PC-9 (cell line): ENCODE data around the gene EVPLL. TPM values are rescaled to one million over a fixed set of nuclear protein-coding genes. Genes with fewer than 3 reads are reported as not detected.
"Not testable (repeated sequence)": the region's sequence is repeated elsewhere in the genome, so short reads cannot be mapped to it uniquely, and the experiment has no call there.

ENCODE experiments used
- BruUV-seq: library from RNA; stranded (reverse); fragments of 400-500 nt; replicated peaks from 2 replicates; lab custom pipeline; 2021; lab: Mats Ljungman, UMichigan
- CTCF ChIA-PET: fragments of 300-600 bp; sonication (Branson Sonifier 250); formaldehyde crosslinking; loops from one replicate; lab custom pipeline; 2022; ENCODE audit warnings: antibody characterized with exemption; lab: Charles Lee
- POLR2A ChIA-PET: fragments of 300-600 bp; sonication (Branson Sonifier 250); formaldehyde crosslinking; loops from one replicate; lab custom pipeline; 2022; ENCODE audit warnings: antibody characterized with exemption; ENCODE audit not compliant: unreplicated experiment; lab: Charles Lee
- DNase-seq, 2 experiments: peaks; one replicate each; pipeline versions ENCODE4 v3.0.0 to v3.0.0-alpha.2; 2015 to 2022; ENCODE audit warnings: mixed read lengths in 1 of 2
- H2AFZ ChIP-seq: fragments of 200-600 bp; sonication (generic); 2 replicates; pipeline ENCODE4 v1.8.1; 2017; ENCODE audit warnings: antibody characterized with exemption
- H3F3A ChIP-seq: fragments of 200-600 bp; sonication (generic); 2 replicates; pipeline ENCODE4 v1.8.1; 2017; ENCODE audit warnings: antibody characterized with exemption, mild to moderate bottlenecking, low read depth; ENCODE audit not compliant: insufficient read depth
- H3K27ac ChIP-seq: fragments of 200-600 bp; sonication (generic); 2 replicates; pipeline ENCODE4 v1.6.1; 2016; ENCODE audit warnings: mixed run types
- H3K27me3 ChIP-seq: fragments of 200-600 bp; sonication (generic); 2 replicates; pipeline ENCODE4 v1.6.1; 2016; ENCODE audit warnings: low read depth, mixed run types; ENCODE audit not compliant: insufficient read depth
- H3K36me3 ChIP-seq: fragments of 200-600 bp; sonication (generic); 2 replicates; pipeline ENCODE4 v1.6.1; 2016; ENCODE audit warnings: low read depth, mixed run types
- H3K4me1 ChIP-seq: fragments of 200-600 bp; sonication (generic); replicated peaks from 2 replicates; pipeline ENCODE4 v1.6.1; 2016; ENCODE audit warnings: mixed run types; ENCODE audit not compliant: insufficient read depth
- H3K4me2 ChIP-seq: fragments of 200-600 bp; sonication (generic); 2 replicates; pipeline ENCODE4 v1.6.1; 2017; ENCODE audit warnings: mixed run types
- H3K4me3 ChIP-seq: fragments of 200-600 bp; sonication (generic); 2 replicates; pipeline ENCODE4 v1.6.1; 2016; ENCODE audit warnings: mixed run types
- H3K79me2 ChIP-seq: fragments of 200-600 bp; sonication (generic); 2 replicates; pipeline ENCODE4 v1.6.1; 2017; ENCODE audit warnings: low read depth, mixed run types
- H3K9me2 ChIP-seq: fragments of 200-600 bp; sonication (generic); 2 replicates; pipeline ENCODE4 v1.8.1; 2017; ENCODE audit warnings: mild to moderate bottlenecking; ENCODE audit not compliant: insufficient read depth
- H3K9me3 ChIP-seq: fragments of 200-600 bp; sonication (generic); 2 replicates; pipeline ENCODE4 v1.8.1; 2016; ENCODE audit warnings: low read depth; ENCODE audit not compliant: insufficient read depth
- H4K20me1 ChIP-seq: fragments of 200-600 bp; sonication (generic); 2 replicates; pipeline ENCODE4 v1.8.1; 2017; ENCODE audit not compliant: insufficient read depth
- intact Hi-C: fragments of 100-400 bp; cut with micrococcal nuclease; formaldehyde crosslinking; loops from one replicate; pipeline ENCODE4 v1.10.0; 2022; ENCODE audit not compliant: unreplicated experiment
- total RNA-seq: library from RNA; stranded (reverse); gene quantifications from 2 replicates; pipeline ENCODE4 v1.2.3, GENCODE V29; 2021

Gene EVPLL
- total RNA-seq, 1 experiment from 2014 or later, result 5.7 TPM

DNA sequence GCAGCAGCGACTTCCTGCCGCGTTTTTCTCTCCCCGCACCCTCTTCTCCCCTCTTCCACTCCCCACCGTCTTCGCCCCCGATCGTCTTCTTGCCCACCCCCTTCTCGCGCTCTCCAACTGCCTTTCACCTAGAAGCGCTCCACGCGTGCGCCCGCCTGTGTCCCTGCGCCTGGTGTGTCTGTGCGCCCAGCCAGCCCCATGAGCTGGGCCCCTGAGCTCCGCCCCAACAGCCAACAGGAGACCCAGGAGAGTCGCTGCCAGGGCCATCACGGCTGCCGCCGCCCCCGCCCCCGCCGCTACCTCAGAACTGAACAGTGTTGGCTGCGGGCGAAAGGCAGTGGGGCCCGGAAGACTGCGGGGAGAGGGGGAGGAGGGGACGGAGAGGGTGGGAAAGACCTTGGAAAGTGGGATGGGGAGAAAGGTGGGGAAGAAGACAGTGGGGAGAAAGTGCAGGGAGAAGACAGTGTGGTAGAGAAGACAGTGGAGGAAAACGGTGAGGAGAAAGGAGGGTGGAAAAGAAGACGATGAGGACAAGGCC lies 34.5 kb downstream of the EVPLL start:
- POLR2A ChIA-PET, CTCF ChIA-PET, H4K20me1 ChIP-seq, H3K9me2 ChIP-seq, BruUV-seq, H3K27ac ChIP-seq, H3K9me3 ChIP-seq, H2AFZ ChIP-seq, H3K27me3 ChIP-seq, DNase-seq, H3F3A ChIP-seq, H3K36me3 ChIP-seq, H3K79me2 ChIP-seq, intact Hi-C loops, H3K4me3 ChIP-seq, H3K4me1 ChIP-seq: not testable (repeated sequence)
- peak overlapping the region; percentile 47; the same call in 1 of the 2 replicates for H3K4me2 ChIP-seq

DNA sequence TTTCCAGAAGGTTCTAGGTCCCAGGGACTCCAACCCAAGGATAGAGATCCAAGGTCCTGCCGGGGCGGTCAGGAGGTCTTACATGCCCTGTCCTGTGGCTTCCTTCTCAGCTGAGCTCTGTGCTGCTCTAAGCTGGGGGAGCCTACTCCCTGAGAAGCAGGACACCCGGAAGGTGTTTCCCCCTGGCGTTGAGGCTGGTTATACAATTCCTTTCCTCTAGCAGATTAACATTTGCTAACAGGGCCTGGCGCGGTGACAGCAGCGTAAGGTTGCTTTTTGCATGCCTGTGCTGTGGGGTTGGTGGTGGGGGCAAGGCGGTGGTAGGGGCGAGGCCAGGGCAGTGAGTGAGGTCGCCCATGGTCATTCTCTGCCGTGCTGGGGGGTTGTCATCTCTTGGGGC lies 43.9 kb downstream of the EVPLL start:
- H3K27me3 ChIP-seq, DNase-seq, H3K27ac ChIP-seq, H3K79me2 ChIP-seq, H4K20me1 ChIP-seq, H3K4me2 ChIP-seq, H3K4me1 ChIP-seq, H3F3A ChIP-seq, H3K9me3 ChIP-seq, H3K4me3 ChIP-seq, H3K36me3 ChIP-seq, H3K9me2 ChIP-seq, CTCF ChIA-PET, H2AFZ ChIP-seq, intact Hi-C loops, POLR2A ChIA-PET, BruUV-seq: not testable (repeated sequence)

DNA sequence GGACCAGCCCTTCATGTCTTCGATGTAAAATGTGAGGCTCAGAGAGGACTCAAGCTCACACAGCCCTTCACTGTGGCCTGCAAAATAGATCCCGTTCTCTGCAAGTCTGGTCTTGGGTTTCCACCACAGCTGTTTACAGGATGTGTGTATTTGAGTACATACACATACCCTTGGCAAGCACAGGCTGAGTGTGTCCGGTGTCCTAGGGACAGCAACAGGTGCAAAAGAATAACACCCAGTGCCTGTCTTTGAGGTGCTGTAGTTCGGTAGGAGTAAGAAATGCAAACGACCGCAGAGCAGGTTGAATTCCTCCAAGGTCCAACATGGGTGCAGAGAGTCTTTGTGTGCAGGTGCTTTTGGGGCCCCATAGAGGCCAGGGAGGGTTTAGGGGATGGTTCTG lies 44.9 kb downstream of the EVPLL start:
- H3K4me3 ChIP-seq, H3K27me3 ChIP-seq, CTCF ChIA-PET, DNase-seq, H3K9me3 ChIP-seq, H3K79me2 ChIP-seq, H3K36me3 ChIP-seq, H4K20me1 ChIP-seq, H3F3A ChIP-seq, BruUV-seq, H3K9me2 ChIP-seq, H3K4me1 ChIP-seq, intact Hi-C loops, H2AFZ ChIP-seq, POLR2A ChIA-PET, H3K27ac ChIP-seq, H3K4me2 ChIP-seq: not testable (repeated sequence)

DNA sequence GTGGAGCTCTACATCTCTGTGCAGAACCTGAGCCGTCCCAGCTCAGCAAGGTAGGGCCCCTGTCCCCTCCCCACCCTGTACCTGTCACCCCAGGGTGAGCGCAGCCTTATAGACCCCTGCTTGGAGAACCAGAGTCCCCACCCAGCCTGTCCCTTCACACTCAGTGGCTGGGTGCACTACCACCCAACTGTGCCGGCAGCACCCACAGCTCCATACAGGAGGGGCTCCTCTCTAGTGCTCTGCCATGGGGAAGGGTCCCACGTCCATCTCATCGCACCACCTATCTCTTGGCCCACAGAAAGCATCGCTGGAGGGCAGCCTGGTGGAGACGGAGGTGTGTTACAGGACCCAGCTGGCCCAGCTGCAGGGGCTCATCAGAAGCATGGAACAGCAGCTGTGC lies 45.4 kb downstream of the EVPLL start:
- CTCF ChIA-PET, H3K79me2 ChIP-seq, H3K4me2 ChIP-seq, H3F3A ChIP-seq, H2AFZ ChIP-seq, H3K36me3 ChIP-seq, DNase-seq, H3K4me1 ChIP-seq, BruUV-seq, H3K4me3 ChIP-seq, H3K27me3 ChIP-seq, intact Hi-C loops, H3K9me3 ChIP-seq, POLR2A ChIA-PET, H3K27ac ChIP-seq, H3K9me2 ChIP-seq, H4K20me1 ChIP-seq: not testable (repeated sequence)

DNA sequence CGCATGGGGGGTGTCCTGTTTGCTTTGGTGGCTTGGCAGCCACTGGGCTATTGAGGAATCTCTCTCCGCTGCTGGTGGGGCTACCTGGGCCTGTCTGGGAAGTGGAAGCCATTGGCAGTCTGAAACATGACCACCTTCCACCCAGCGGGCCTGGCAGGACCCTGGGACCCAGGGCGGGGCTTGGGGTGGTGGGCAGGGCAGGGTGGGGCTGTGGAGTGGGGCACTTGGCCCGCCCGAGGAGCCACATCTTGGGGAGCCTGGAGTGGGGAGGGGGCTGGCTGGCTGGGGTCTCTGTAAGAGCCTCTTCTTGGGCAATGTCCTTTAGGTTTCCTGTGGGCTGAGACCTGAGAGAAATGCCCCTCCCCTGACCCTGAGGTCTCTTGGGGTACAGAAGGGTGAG lies 48.0 kb downstream of the EVPLL start:
- H3K9me2 ChIP-seq, H3K4me3 ChIP-seq, H3F3A ChIP-seq, H3K4me1 ChIP-seq, H3K27me3 ChIP-seq, CTCF ChIA-PET, POLR2A ChIA-PET, H3K4me2 ChIP-seq, H3K36me3 ChIP-seq, H3K27ac ChIP-seq, H4K20me1 ChIP-seq, H3K79me2 ChIP-seq, intact Hi-C loops, DNase-seq, H3K9me3 ChIP-seq, H2AFZ ChIP-seq, BruUV-seq: not testable (repeated sequence)

DNA sequence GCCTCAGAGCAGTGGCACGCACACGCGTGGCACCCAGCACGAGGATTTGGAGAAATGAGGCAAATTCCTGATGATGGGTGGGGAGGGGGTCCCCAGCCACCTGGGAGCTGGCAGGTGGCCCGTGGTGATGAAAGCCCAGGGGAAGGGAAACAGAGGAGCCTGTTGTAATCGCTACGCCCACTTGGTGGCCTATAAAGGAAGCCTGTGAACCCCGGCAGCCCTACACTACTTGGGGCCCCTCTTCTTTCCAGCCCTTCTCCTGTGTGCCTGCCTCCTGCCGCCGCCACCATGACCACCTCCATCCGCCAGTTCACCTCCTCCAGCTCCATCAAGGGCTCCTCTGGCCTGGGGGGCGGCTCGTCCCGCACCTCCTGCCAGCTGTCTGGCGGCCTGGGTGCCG lies 49.1 kb downstream of the EVPLL start:
- H3K27me3 ChIP-seq, H3K4me2 ChIP-seq, H3F3A ChIP-seq, intact Hi-C loops, H4K20me1 ChIP-seq, H3K79me2 ChIP-seq, POLR2A ChIA-PET, DNase-seq, BruUV-seq, H3K9me3 ChIP-seq, CTCF ChIA-PET, H2AFZ ChIP-seq, H3K4me1 ChIP-seq, H3K36me3 ChIP-seq, H3K9me2 ChIP-seq, H3K4me3 ChIP-seq, H3K27ac ChIP-seq: not testable (repeated sequence)

DNA sequence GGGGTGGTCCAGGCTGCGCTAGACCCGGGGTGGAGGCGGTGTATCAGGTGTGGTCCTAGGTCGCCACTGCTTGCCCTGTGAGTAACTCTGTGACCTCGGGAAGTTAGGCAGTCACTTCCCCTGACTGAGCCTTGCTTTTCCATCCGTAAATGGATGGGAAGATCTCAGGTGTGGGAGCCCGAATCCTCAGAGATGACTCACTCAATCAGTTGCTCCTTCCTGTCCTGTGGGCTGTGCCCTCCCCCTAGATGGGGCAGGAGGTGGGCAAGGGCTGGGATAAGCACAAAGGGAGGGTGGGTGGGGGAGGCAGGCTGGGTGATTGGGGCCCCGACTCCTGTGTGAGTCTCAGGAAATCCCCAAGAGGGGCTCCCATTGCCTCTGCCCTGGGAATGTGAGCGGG lies 54.6 kb downstream of the EVPLL start:
- CTCF ChIA-PET, H3K4me2 ChIP-seq, H4K20me1 ChIP-seq, H3K27ac ChIP-seq, H3K9me2 ChIP-seq, H3K4me3 ChIP-seq, H3K79me2 ChIP-seq, H2AFZ ChIP-seq, POLR2A ChIA-PET, H3K4me1 ChIP-seq, H3K36me3 ChIP-seq, H3K9me3 ChIP-seq, H3K27me3 ChIP-seq, intact Hi-C loops, H3F3A ChIP-seq, BruUV-seq, DNase-seq: not testable (repeated sequence)
